Keratinocyte (primary cell): Measurements from ENCODE around the gene ANO2. TPM values are rescaled to one million over a fixed set of nuclear protein-coding genes. Genes with fewer than 3 reads are reported as not detected.

Source experiments
- DNase-seq: peaks from one replicate; pipeline ENCODE4 v3.0.0-alpha.2; 2011; ENCODE audit warnings: low read depth, missing footprints, low spot score
- FAIRE-seq: peaks from 2 replicates; lab custom pipeline; 2011; peaks lifted over from hg19 to GRCh38; lab: Jason Lieb, UNC
- H2AFZ ChIP-seq: 2 replicates; pipeline ENCODE4 v1.6.0; 2012; ENCODE audit warnings: low read length, control low read depth, inconsistent platforms; ENCODE audit not compliant: control insufficient read depth
- H3K27ac ChIP-seq: 2 replicates; pipeline ENCODE4 v1.5.1; 2011; ENCODE audit warnings: low read length; ENCODE audit not compliant: control insufficient read depth, insufficient read depth
- H3K27me3 ChIP-seq: 3 replicates; pipeline ENCODE4 v1.6.0; 2011; ENCODE audit warnings: low read length; ENCODE audit not compliant: control insufficient read depth, insufficient read depth; ENCODE audit errors: extremely low read depth
- H3K36me3 ChIP-seq, 2 experiments: 2 replicates in 1 of 2; 3 replicates in 1 of 2; pipeline ENCODE4 v1.5.1; 2011; ENCODE audit warnings: low read length in 2 of 2, mild to moderate bottlenecking in 1 of 2; ENCODE audit not compliant: control insufficient read depth in 2 of 2, insufficient read depth in 2 of 2; ENCODE audit errors: extremely low read depth in 1 of 2
- H3K4me1 ChIP-seq: 3 replicates; pipeline ENCODE4 v1.5.1; 2011; ENCODE audit warnings: low read length; ENCODE audit not compliant: control insufficient read depth, insufficient read depth; ENCODE audit errors: extremely low read depth
- H3K4me2 ChIP-seq: 3 replicates; pipeline ENCODE4 v1.6.0; 2011; ENCODE audit warnings: low read depth, low read length; ENCODE audit not compliant: control insufficient read depth, insufficient read depth; ENCODE audit errors: extremely low read depth
- H3K4me3 ChIP-seq, 3 experiments: fragments of 200-600 bp in 1 of 3; sonication (generic) in 1 of 3; 2 replicates in 2 of 3; 3 replicates in 1 of 3; pipeline ENCODE4 v1.5.1; 2011 to 2016; ENCODE audit warnings: low read length in 3 of 3, mild to moderate bottlenecking in 3 of 3, control low read depth in 2 of 3, inconsistent platforms in 1 of 3, low read depth in 1 of 3, mixed read lengths in 1 of 3, mixed run types in 1 of 3, moderate library complexity in 1 of 3; ENCODE audit not compliant: control insufficient read depth in 2 of 3, insufficient read depth in 2 of 3; ENCODE audit errors: extremely low read depth in 1 of 3
- H3K79me2 ChIP-seq: 2 replicates; pipeline ENCODE4 v1.6.0; 2012; ENCODE audit warnings: low read length; ENCODE audit not compliant: control insufficient read depth, insufficient read depth
- H3K9ac ChIP-seq: 3 replicates; pipeline ENCODE4 v1.6.0; 2011; ENCODE audit warnings: low read length; ENCODE audit not compliant: control insufficient read depth, insufficient read depth; ENCODE audit errors: extremely low read depth
- H3K9me1 ChIP-seq: 3 replicates; pipeline ENCODE4 v1.6.0; 2011; ENCODE audit warnings: low read length; ENCODE audit not compliant: control insufficient read depth, insufficient read depth; ENCODE audit errors: extremely low read depth
- H3K9me3 ChIP-seq: 2 replicates; pipeline ENCODE4 v1.5.1; 2012; ENCODE audit warnings: low read depth, low read length; ENCODE audit not compliant: control insufficient read depth
- H4K20me1 ChIP-seq: 3 replicates; pipeline ENCODE4 v1.6.0; 2011; ENCODE audit warnings: low read length; ENCODE audit not compliant: control insufficient read depth, insufficient read depth; ENCODE audit errors: extremely low read depth
- CTCF ChIP-seq, 3 experiments: IDR thresholded peaks in 1 of 3; conservative IDR thresholded peaks in 1 of 3; optimal IDR thresholded peaks in 1 of 3; 2 replicates in 2 of 3; 3 replicates in 1 of 3; pipeline versions ENCODE3 to v1.5.1; 2011; ENCODE audit warnings: low read length in 3 of 3, mild to moderate bottlenecking in 3 of 3, moderate library complexity in 2 of 3, control low read depth in 1 of 3, inconsistent platforms in 1 of 3; ENCODE audit not compliant: insufficient read depth in 2 of 3; ENCODE audit errors: extremely low read depth in 1 of 3
- EZH2 ChIP-seq: IDR thresholded peaks from one replicate; pipeline ENCODE4 v1.6.1; 2012; ENCODE audit warnings: inconsistent platforms, mild to moderate bottlenecking, low read length, moderate library complexity
- dilution Hi-C: fragments of 300-500 bp; cut with MboI; formaldehyde crosslinking; loops from one replicate; pipeline ENCODE4 v1.7.0; 2020; ENCODE audit warnings: low sequenced_read_pairs; ENCODE audit not compliant: extremely low pct_ligation_motif_present
- polyA plus RNA-seq, 5 experiments: library from polyadenylated mRNA; depleted of rRNA in 3 of 5; stranded (reverse) in 3 of 5; stranded (forward) in 1 of 5; unstranded in 1 of 5; fragments of >200 nt; gene quantifications; 1 replicate in 1 of 5; 2 replicates in 3 of 5; 3 replicates in 1 of 5; pipeline versions ENCODE4 v1.2.1 to v1.2.3, GENCODE V29; 2011 to 2012; ENCODE audit warnings: missing spikeins in 2 of 5, low read depth in 1 of 5, low replicate concordance in 1 of 5

The ANO2 gene
- polyA plus RNA-seq, 1 donor (not counting 4 experiments of a cell fraction or from before 2014, with no cell fraction given): 0.14 TPM

DNA sequence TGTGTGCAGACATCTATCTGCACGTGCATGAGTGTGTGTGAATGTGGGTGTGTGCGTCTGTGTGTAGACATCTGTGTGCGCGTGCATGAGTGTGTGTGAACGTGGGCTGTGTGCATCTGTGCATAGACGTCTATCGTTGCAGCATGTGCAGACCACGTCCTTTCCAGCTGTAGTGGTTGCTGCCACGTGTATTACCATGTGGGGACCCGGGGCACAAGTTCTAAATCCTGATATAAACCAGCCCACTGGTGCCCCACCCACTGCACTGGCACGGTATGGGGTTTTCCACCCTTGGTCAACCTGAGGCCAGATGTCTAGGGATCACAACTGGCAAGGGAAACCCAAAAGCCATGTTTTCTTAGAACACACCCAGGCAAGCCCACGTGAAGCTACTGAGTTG, 197.0 kb downstream of the ANO2 start:
- H3K4me2 ChIP-seq: no peak overlapping the region
- no peak overlapping the region for H3K4me3 ChIP-seq
- no peaks in the 10 kb centered on the region for H3K9me3 ChIP-seq
- no peaks in the 10 kb centered on the region for H3K9me1 ChIP-seq
- H2AFZ ChIP-seq: no peak overlapping the region
- no peak overlapping the region for H3K27ac ChIP-seq
- H4K20me1 ChIP-seq: no peaks in the 10 kb centered on the region
- no peaks in the 10 kb centered on the region for H3K27me3 ChIP-seq
- H3K4me1 ChIP-seq: no peaks in the 10 kb centered on the region
- no peak for DNase-seq
- H3K36me3 ChIP-seq: no peaks in the 10 kb centered on the region
- TF ChIP-seq EZH2: no peak
- TF ChIP-seq CTCF (optimal IDR thresholded peaks at IDR 0.05 in 1 of 3, IDR thresholded peaks at IDR 0.05 in 1 of 3, conservative IDR thresholded peaks at IDR 0.05 in 1 of 3; ENCODE audit: extremely low read depth in 1 of 3, insufficient read depth in 2 of 3, low read length in 3 of 3): no peak
- FAIRE-seq: no peak
- no peaks in the 10 kb centered on the region for H3K79me2 ChIP-seq
- dilution Hi-C loops: no loop called here
- no peak overlapping the region for H3K9ac ChIP-seq

- no peak overlapping the region for H3K9ac ChIP-seq
- H3K4me2 ChIP-seq: no peak overlapping the region
- no peaks in the 10 kb centered on the region for H4K20me1 ChIP-seq
- H3K79me2 ChIP-seq: no peaks in the 10 kb centered on the region
- dilution Hi-C loops: no loop called here
- H3K9me3 ChIP-seq: no peaks in the 10 kb centered on the region
- H3K9me1 ChIP-seq: no peaks in the 10 kb centered on the region
- no peaks in the 10 kb centered on the region for H3K27me3 ChIP-seq
- no peaks in the 10 kb centered on the region for H3K4me1 ChIP-seq
- H3K27ac ChIP-seq: no peak overlapping the region
- no peak for TF ChIP-seq CTCF (optimal IDR thresholded peaks at IDR 0.05 in 1 of 3, IDR thresholded peaks at IDR 0.05 in 1 of 3, conservative IDR thresholded peaks at IDR 0.05 in 1 of 3; ENCODE audit: extremely low read depth in 1 of 3, insufficient read depth in 2 of 3, low read length in 3 of 3)
- no peak for TF ChIP-seq EZH2
- no peaks in the 10 kb centered on the region for H3K36me3 ChIP-seq
- H3K4me3 ChIP-seq: no peak overlapping the region
- DNase-seq: no peak
- no peak overlapping the region for H2AFZ ChIP-seq
- FAIRE-seq: no peak
Measured at GRCh38 chr12:5746917-5747316, 198.1 kb downstream of the ANO2 start.
